ENCODE results near the gene SFT2D1.

GRCh38 chr6:166366921-166367320 is 24.6 kb upstream of the SFT2D1 start:
- no peak for TF ChIP-seq POLR2A (IDR thresholded peaks at IDR 0.05; ENCODE audit: low read depth, low read length)
- TF ChIP-seq POLR2AphosphoS5 (IDR thresholded peaks at IDR 0.05; ENCODE audit: low read depth, low read length), result no peak
- no peak for TF ChIP-seq PAX5 (IDR thresholded peaks at IDR 0.05; ENCODE audit: insufficient read depth, low read length, severe bottlenecking)
- no peak for TF ChIP-seq SPI1 (IDR thresholded peaks at IDR 0.05; ENCODE audit: low read depth, low read length)
- no peak for TF ChIP-seq TAF1 (IDR thresholded peaks at IDR 0.05; ENCODE audit: low read depth, low read length)
- no peak for TF ChIP-seq POU2F2 (IDR thresholded peaks at IDR 0.05; ENCODE audit: low read depth, low read length)
